Endothelial cell of umbilical vein (primary cell): ENCODE data around the gene TOP1. TPM values are rescaled to one million over a fixed set of nuclear protein-coding genes. Genes with fewer than 3 reads are reported as not detected.

ENCODE experiments used
- BruUV-seq: library from RNA; stranded (reverse); fragments of 400-500 nt; replicated peaks from 2 replicates; lab custom pipeline; 2021; lab: Mats Ljungman, UMichigan
- CTCF ChIA-PET: fragments of 300-600, 350-600 bp; sonication (Branson Sonifier 250); formaldehyde crosslinking; loops from one replicate; lab custom pipeline; 2021; ENCODE audit warnings: antibody characterized with exemption, inconsistent platforms; lab: Charles Lee
- POLR2A ChIA-PET: fragments of 300-600, 350-600 bp; sonication (Branson Sonifier 250); formaldehyde crosslinking; loops from one replicate; lab custom pipeline; 2021; ENCODE audit warnings: antibody characterized with exemption, inconsistent platforms; lab: Charles Lee
- DNase-seq: peaks from one replicate; pipeline ENCODE4 v3.0.0-alpha.2; 2011; ENCODE audit warnings: low read depth, low spot score
- FAIRE-seq: peaks from 2 replicates; lab custom pipeline; 2011; peaks lifted over from hg19 to GRCh38; lab: Jason Lieb, UNC
- H2AFZ ChIP-seq: 2 replicates; pipeline ENCODE4 v1.6.0; 2012; ENCODE audit warnings: low read depth, low read length, control low read depth, inconsistent platforms
- H3K27ac ChIP-seq: 2 replicates; pipeline ENCODE4 v1.5.1; 2011; ENCODE audit warnings: low read depth, mild to moderate bottlenecking, control low read depth, low read length, moderate library complexity; ENCODE audit not compliant: insufficient read depth
- H3K27me3 ChIP-seq, 2 experiments: 2 replicates each; pipeline versions ENCODE4 v1.6.0 to v1.6.1; 2011; ENCODE audit warnings: low read length in 2 of 2, mixed read lengths in 1 of 2; ENCODE audit not compliant: control insufficient read depth in 2 of 2, insufficient read depth in 2 of 2
- H3K36me3 ChIP-seq, 2 experiments: 2 replicates in 1 of 2; 3 replicates in 1 of 2; pipeline ENCODE4 v1.5.1; 2011; ENCODE audit warnings: low read length in 2 of 2, mild to moderate bottlenecking in 1 of 2, moderate library complexity in 1 of 2; ENCODE audit not compliant: control insufficient read depth in 2 of 2, insufficient read depth in 2 of 2; ENCODE audit errors: extremely low read depth in 1 of 2
- H3K4me1 ChIP-seq: 3 replicates; pipeline ENCODE4 v1.5.1; 2011; ENCODE audit warnings: mild to moderate bottlenecking, low read length; ENCODE audit not compliant: control insufficient read depth, insufficient read depth; ENCODE audit errors: extremely low read depth
- H3K4me2 ChIP-seq: 2 replicates; pipeline ENCODE4 v1.6.1; 2011; ENCODE audit warnings: low read length, control low read depth, mixed read lengths; ENCODE audit not compliant: insufficient read depth
- H3K4me3 ChIP-seq, 3 experiments: fragments of 200-600 bp in 1 of 3; sonication (generic), shearing (Covaris generic) in 1 of 3; replicated peaks in 1 of 3; 2 replicates each; pipeline ENCODE4 v1.5.1; 2011 to 2016; ENCODE audit warnings: control low read depth in 3 of 3, low read length in 3 of 3, mild to moderate bottlenecking in 2 of 3, inconsistent platforms in 1 of 3, low read depth in 1 of 3, moderate library complexity in 1 of 3; ENCODE audit not compliant: insufficient read depth in 1 of 3
- H3K79me2 ChIP-seq: 2 replicates; pipeline ENCODE4 v1.6.0; 2012; ENCODE audit warnings: low read length, inconsistent platforms; ENCODE audit not compliant: control insufficient read depth, insufficient read depth
- H3K9ac ChIP-seq: replicated peaks from 2 replicates; pipeline ENCODE3; 2011; ENCODE audit warnings: low read length, control low read depth; ENCODE audit not compliant: insufficient read depth; ENCODE audit errors: extremely low read depth
- H3K9me1 ChIP-seq: replicated peaks from 3 replicates; pipeline ENCODE4 v1.6.0; 2011; ENCODE audit warnings: mild to moderate bottlenecking, low read length; ENCODE audit not compliant: control insufficient read depth, insufficient read depth; ENCODE audit errors: extremely low read depth
- H3K9me3 ChIP-seq: replicated peaks from 2 replicates; pipeline ENCODE4 v1.5.1; 2012; ENCODE audit warnings: low read length, inconsistent platforms; ENCODE audit not compliant: control insufficient read depth, insufficient read depth
- H4K20me1 ChIP-seq: replicated peaks from 2 replicates; pipeline ENCODE3; 2011; ENCODE audit warnings: mild to moderate bottlenecking, low read length; ENCODE audit not compliant: control insufficient read depth, insufficient read depth; ENCODE audit errors: extremely low read depth
- EZH2 ChIP-seq: IDR thresholded peaks from 2 replicates; pipeline ENCODE4 v1.6.1; 2012; ENCODE audit warnings: borderline replicate concordance, low read depth, mild to moderate bottlenecking, moderate library complexity, low read length, inconsistent platforms; ENCODE audit not compliant: severe bottlenecking
- FOS ChIP-seq: IDR thresholded peaks from 2 replicates; pipeline ENCODE4 v1.6.1; 2011; ENCODE audit warnings: mild to moderate bottlenecking, low read length, moderate library complexity, borderline replicate concordance; ENCODE audit not compliant: insufficient read depth
- GATA2 ChIP-seq: IDR thresholded peaks from 2 replicates; pipeline ENCODE4 v1.7.0; 2011; ENCODE audit warnings: low read depth, mild to moderate bottlenecking, moderate library complexity, mixed read lengths, low read length; ENCODE audit not compliant: insufficient read length, insufficient read depth
- JUN ChIP-seq: IDR thresholded peaks from 2 replicates; pipeline ENCODE4 v1.6.1; 2011; ENCODE audit warnings: borderline replicate concordance, low read depth; ENCODE audit not compliant: insufficient read length, insufficient read depth
- MYC ChIP-seq: IDR thresholded peaks from one replicate; pipeline ENCODE4 v1.6.1; 2011; ENCODE audit warnings: mild to moderate bottlenecking, low read depth, low read length
- POLR2A ChIP-seq: IDR thresholded peaks from 2 replicates; pipeline ENCODE4 v1.6.1; 2012; ENCODE audit warnings: low read depth, mild to moderate bottlenecking, control low read depth, low read length
- POLR2AphosphoS5 ChIP-seq: IDR thresholded peaks from 2 replicates; pipeline ENCODE4 v1.6.1; 2012; ENCODE audit warnings: low read depth, mild to moderate bottlenecking, control low read depth, low read length, moderate library complexity; ENCODE audit not compliant: insufficient read depth
- dilution Hi-C: fragments of 300-500 bp; cut with MboI; formaldehyde crosslinking; loops from one replicate; pipeline ENCODE4 v1.15.0; 2019; ENCODE audit warnings: low sequenced_read_pairs; ENCODE audit not compliant: extremely low pct_ligation_motif_present
- intact Hi-C: fragments of 100-400 bp; cut with micrococcal nuclease; formaldehyde crosslinking; loops from one replicate; pipeline ENCODE4 v1.10.0; 2022
- polyA plus RNA-seq, 4 experiments: library from polyadenylated mRNA; depleted of rRNA in 3 of 4; stranded (reverse) in 3 of 4; unstranded in 1 of 4; fragments of >200 nt; gene quantifications; 2 replicates each; pipeline versions ENCODE4 v1.2.1 to v1.2.3, GENCODE V29; 2011 to 2012; ENCODE audit warnings: missing spikeins in 1 of 4
- total RNA-seq: library from RNA; stranded (reverse); gene quantifications from 2 replicates; pipeline ENCODE4 v1.2.3, GENCODE V29; 2021
- TF ChIP-seq, protein P1 (sequence below), 2 donors: IDR thresholded peaks; 1 replicate in 1 of 2; 2 replicates in 1 of 2; pipeline ENCODE4 v1.5.1; 2011; ENCODE audit warnings: low read length in 2 of 2, mild to moderate bottlenecking in 2 of 2, moderate library complexity in 2 of 2, control low read depth in 1 of 2, inconsistent platforms in 1 of 2, low read depth in 1 of 2; ENCODE audit not compliant: insufficient read depth in 1 of 2; ENCODE audit errors: extremely low read depth in 1 of 2
- TF ChIP-seq, protein P2 (sequence below): IDR thresholded peaks from 2 replicates; pipeline ENCODE4 v1.6.1; 2011; ENCODE audit not compliant: insufficient read depth, insufficient read length

TOP1 gene
- total and polyA plus RNA-seq, 2 donors (not counting 3 experiments of a cell fraction or from before 2014, with no cell fraction given): 7.0 to 77.4 TPM

DNA sequence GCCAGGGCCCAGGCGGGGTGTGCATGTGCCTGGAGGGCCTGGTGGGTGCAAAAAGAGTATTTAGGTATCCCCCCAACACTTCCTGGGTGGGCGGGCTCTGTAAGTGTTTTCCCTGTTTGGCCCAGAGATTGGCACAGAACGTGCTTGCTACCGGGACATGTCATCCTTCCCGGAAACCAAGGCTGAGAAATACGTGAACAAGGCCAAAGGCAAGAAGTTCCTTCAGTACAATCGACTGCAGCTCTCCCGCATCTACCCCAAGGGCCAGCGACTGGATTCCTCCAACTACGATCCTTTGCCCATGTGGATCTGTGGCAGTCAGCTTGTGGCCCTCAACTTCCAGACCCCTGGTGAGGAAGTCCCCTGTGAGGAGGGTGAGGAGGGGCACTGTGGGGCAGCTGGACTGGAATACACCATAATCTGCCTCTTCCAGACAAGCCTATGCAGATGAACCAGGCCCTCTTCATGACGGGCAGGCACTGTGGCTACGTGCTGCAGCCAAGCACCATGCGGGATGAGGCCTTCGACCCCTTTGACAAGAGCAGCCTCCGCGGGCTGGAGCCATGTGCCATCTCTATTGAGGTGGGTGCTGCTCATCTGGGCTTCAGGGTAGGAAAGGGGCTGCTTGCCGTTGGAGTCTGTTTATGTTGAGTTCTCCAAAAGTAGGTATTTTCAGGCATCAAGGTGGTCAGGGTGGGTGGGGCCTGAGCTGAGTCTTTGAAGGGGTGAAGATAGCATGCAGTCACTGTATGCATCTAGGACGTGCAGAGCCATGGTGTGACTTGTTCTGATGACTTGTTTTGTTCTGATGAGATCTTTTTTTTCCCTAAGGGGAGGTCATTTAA, 143.9 kb downstream of the TOP1 start:
- H2AFZ ChIP-seq: no peak overlapping the region
- no peak overlapping the region for H3K4me2 ChIP-seq
- H3K9ac ChIP-seq: no peak overlapping the region
- BruUV-seq: no TSS peak
- dilution Hi-C loops (no loop called here), intact Hi-C loops (loop anchor here (1.0 to 2.0 kb wide), 6 partner anchors 38 to 239 kb away; partner anchors contain the start of gene LPIN3)
- no peaks in the 10 kb centered on the region for H4K20me1 ChIP-seq
- no peak overlapping the region for H3K4me3 ChIP-seq
- H3K9me3 ChIP-seq: no peaks in the 10 kb centered on the region
- peaks cover 26 to 78% of the 10 kb centered on the region in 2 experiments for H3K36me3 ChIP-seq
- DNase-seq (no peak), FAIRE-seq (no peak)
- peaks cover 6% of the 10 kb centered on the region for H3K4me1 ChIP-seq
- H3K79me2 ChIP-seq: no peaks in the 10 kb centered on the region
- ChIA-PET POLR2A (no interaction called here), CTCF (interaction anchor here (0.5 to 7.0 kb wide), 59 partner anchors 9 to 446 kb away, joined by 3 to 295 read pairs (median 6); partner anchors contain the start of genes LPIN3 and ZHX3)
- no peaks in the 10 kb centered on the region for H3K9me1 ChIP-seq
- H3K27ac ChIP-seq: no peak overlapping the region
- TF ChIP-seq, protein P1, sequence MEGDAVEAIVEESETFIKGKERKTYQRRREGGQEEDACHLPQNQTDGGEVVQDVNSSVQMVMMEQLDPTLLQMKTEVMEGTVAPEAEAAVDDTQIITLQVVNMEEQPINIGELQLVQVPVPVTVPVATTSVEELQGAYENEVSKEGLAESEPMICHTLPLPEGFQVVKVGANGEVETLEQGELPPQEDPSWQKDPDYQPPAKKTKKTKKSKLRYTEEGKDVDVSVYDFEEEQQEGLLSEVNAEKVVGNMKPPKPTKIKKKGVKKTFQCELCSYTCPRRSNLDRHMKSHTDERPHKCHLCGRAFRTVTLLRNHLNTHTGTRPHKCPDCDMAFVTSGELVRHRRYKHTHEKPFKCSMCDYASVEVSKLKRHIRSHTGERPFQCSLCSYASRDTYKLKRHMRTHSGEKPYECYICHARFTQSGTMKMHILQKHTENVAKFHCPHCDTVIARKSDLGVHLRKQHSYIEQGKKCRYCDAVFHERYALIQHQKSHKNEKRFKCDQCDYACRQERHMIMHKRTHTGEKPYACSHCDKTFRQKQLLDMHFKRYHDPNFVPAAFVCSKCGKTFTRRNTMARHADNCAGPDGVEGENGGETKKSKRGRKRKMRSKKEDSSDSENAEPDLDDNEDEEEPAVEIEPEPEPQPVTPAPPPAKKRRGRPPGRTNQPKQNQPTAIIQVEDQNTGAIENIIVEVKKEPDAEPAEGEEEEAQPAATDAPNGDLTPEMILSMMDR (IDR thresholded peaks at IDR 0.05; ENCODE audit: extremely low read depth in 1 of 2, insufficient read depth in 1 of 2, low read depth in 1 of 2, low read length in 2 of 2): no peak
- TF ChIP-seq JUN: no peak
- TF ChIP-seq POLR2A: no peak
- TF ChIP-seq, protein P2, sequence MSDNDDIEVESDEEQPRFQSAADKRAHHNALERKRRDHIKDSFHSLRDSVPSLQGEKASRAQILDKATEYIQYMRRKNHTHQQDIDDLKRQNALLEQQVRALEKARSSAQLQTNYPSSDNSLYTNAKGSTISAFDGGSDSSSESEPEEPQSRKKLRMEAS: no peak
- TF ChIP-seq EZH2: no peak
- TF ChIP-seq FOS: no peak
- TF ChIP-seq GATA2: no peak
- TF ChIP-seq MYC: no peak
- TF ChIP-seq POLR2AphosphoS5: no peak
- H3K27me3 ChIP-seq: no peaks in the 10 kb centered on the region
